ENCODE measurements around the gene PHTF2.

Gene PHTF2

GRCh38 chr7:77808517-77808916 lies 9.9 kb downstream of the PHTF2 start:
- TF ChIP-seq SIN3A (IDR thresholded peaks at IDR 0.05; ENCODE audit: borderline replicate concordance, insufficient read depth, low read length) (no peak), FOXP2 (optimal IDR thresholded peaks at IDR 0.05; ENCODE audit: borderline replicate concordance, extremely low read depth, extremely low read length, insufficient read depth) (no peak), REST (IDR thresholded peaks at IDR 0.05; ENCODE audit: insufficient read depth in 1 of 2, low read depth in 2 of 2, low read length in 2 of 2) (no peak), TAF1 (IDR thresholded peaks at IDR 0.05; ENCODE audit: borderline replicate concordance, insufficient read depth, low read length) (no peak), POLR2AphosphoS5 (IDR thresholded peaks at IDR 0.05; ENCODE audit: low read depth, low read length) (no peak)

GRCh38 chr7:77811516-77812289 lies 13.1 kb downstream of the PHTF2 start:
- no peak for TF ChIP-seq POLR2AphosphoS5 (IDR thresholded peaks at IDR 0.05; ENCODE audit: low read depth, low read length)
- no peak for TF ChIP-seq REST (IDR thresholded peaks at IDR 0.05; ENCODE audit: insufficient read depth in 1 of 2, low read depth in 2 of 2, low read length in 2 of 2)
- no peak for TF ChIP-seq SIN3A (IDR thresholded peaks at IDR 0.05; ENCODE audit: borderline replicate concordance, insufficient read depth, low read length)
- TF ChIP-seq TAF1 (IDR thresholded peaks at IDR 0.05; ENCODE audit: borderline replicate concordance, insufficient read depth, low read length) = no peak
- TF ChIP-seq FOXP2 (optimal IDR thresholded peaks at IDR 0.05; ENCODE audit: borderline replicate concordance, extremely low read depth, extremely low read length, insufficient read depth) = no peak

- TF ChIP-seq POLR2AphosphoS5 (IDR thresholded peaks at IDR 0.05; ENCODE audit: low read depth, low read length) (no peak), TAF1 (IDR thresholded peaks at IDR 0.05; ENCODE audit: borderline replicate concordance, insufficient read depth, low read length) (no peak), SIN3A (IDR thresholded peaks at IDR 0.05; ENCODE audit: borderline replicate concordance, insufficient read depth, low read length) (no peak), FOXP2 (optimal IDR thresholded peaks at IDR 0.05; ENCODE audit: borderline replicate concordance, extremely low read depth, extremely low read length, insufficient read depth) (no peak), REST (IDR thresholded peaks at IDR 0.05; ENCODE audit: insufficient read depth in 1 of 2, low read depth in 2 of 2, low read length in 2 of 2) (no peak)
Measured at GRCh38 chr7:77812290-77812685, 13.7 kb downstream of the PHTF2 start.

- TF ChIP-seq SIN3A (IDR thresholded peaks at IDR 0.05; ENCODE audit: borderline replicate concordance, insufficient read depth, low read length) (no peak), FOXP2 (optimal IDR thresholded peaks at IDR 0.05; ENCODE audit: borderline replicate concordance, extremely low read depth, extremely low read length, insufficient read depth) (no peak), REST (IDR thresholded peaks at IDR 0.05; ENCODE audit: insufficient read depth in 1 of 2, low read depth in 2 of 2, low read length in 2 of 2) (no peak), TAF1 (IDR thresholded peaks at IDR 0.05; ENCODE audit: borderline replicate concordance, insufficient read depth, low read length) (no peak), POLR2AphosphoS5 (IDR thresholded peaks at IDR 0.05; ENCODE audit: low read depth, low read length) (no peak)
Measured at GRCh38 chr7:77813180-77813579, 14.6 kb downstream of the PHTF2 start.

All from PFSK-1 (cell line).